MM.1S (cell line): Measurements from ENCODE around the gene NR2C2.

Experiments used
- DNase-seq: peaks from one replicate; pipeline ENCODE4 v3.0.0-alpha.2; 2015
- H2AFZ ChIP-seq: fragments of 300-600 bp; sonication (generic); 2 replicates; pipeline ENCODE4 v1.6.0; 2016; ENCODE audit warnings: antibody characterized with exemption, low read length
- H3F3A ChIP-seq: fragments of 300-600 bp; sonication (generic); 2 replicates; pipeline ENCODE4 v1.6.1; 2016; ENCODE audit warnings: mild to moderate bottlenecking, antibody characterized with exemption, low read length, moderate library complexity, mixed read lengths; ENCODE audit not compliant: insufficient read depth
- H3K27ac ChIP-seq: fragments of 300-600 bp; sonication (generic); 2 replicates; pipeline ENCODE4 v1.5.1; 2016; ENCODE audit warnings: mild to moderate bottlenecking, low read length
- H3K27me3 ChIP-seq: fragments of 300-600 bp; sonication (generic); replicated peaks from 2 replicates; pipeline ENCODE4 v1.6.0; 2016; ENCODE audit warnings: low read length; ENCODE audit not compliant: insufficient read depth
- H3K36me3 ChIP-seq: fragments of 300-600 bp; sonication (generic); replicated peaks from 2 replicates; pipeline ENCODE4 v1.6.1; 2016; ENCODE audit warnings: mild to moderate bottlenecking, low read length, mixed read lengths; ENCODE audit not compliant: insufficient read depth
- H3K4me1 ChIP-seq: fragments of 300-600 bp; sonication (generic); 2 replicates; pipeline ENCODE4 v1.6.1; 2016; ENCODE audit warnings: low read length, mixed read lengths
- H3K4me2 ChIP-seq: fragments of 300-600 bp; sonication (generic); 2 replicates; pipeline ENCODE4 v1.6.0; 2016; ENCODE audit warnings: low read depth, low read length
- H3K4me3 ChIP-seq: fragments of 300-600 bp; sonication (generic); 2 replicates; pipeline ENCODE4 v1.5.1; 2016; ENCODE audit warnings: low read length, mixed read lengths
- H3K79me2 ChIP-seq: fragments of 300-600 bp; sonication (generic); 2 replicates; pipeline ENCODE4 v1.6.1; 2016; ENCODE audit warnings: mixed run types, low read length, mixed read lengths
- H3K9ac ChIP-seq: fragments of 300-600 bp; sonication (generic); 2 replicates; pipeline ENCODE4 v1.6.1; 2016; ENCODE audit warnings: low read length, mixed read lengths
- H3K9me2 ChIP-seq: fragments of 300-600 bp; sonication (generic); replicated peaks from 2 replicates; pipeline ENCODE4 v1.6.1; 2016; ENCODE audit warnings: mild to moderate bottlenecking, low read length, mixed read lengths; ENCODE audit not compliant: insufficient read depth
- H3K9me3 ChIP-seq: fragments of 300-600 bp; sonication (generic); replicated peaks from 2 replicates; pipeline ENCODE4 v1.6.1; 2016; ENCODE audit warnings: mild to moderate bottlenecking, low read length, mixed read lengths; ENCODE audit not compliant: insufficient read depth
- H4K20me1 ChIP-seq: fragments of 300-600 bp; sonication (generic); 2 replicates; pipeline ENCODE4 v1.6.1; 2016; ENCODE audit warnings: mild to moderate bottlenecking, low read length, moderate library complexity, mixed read lengths; ENCODE audit not compliant: insufficient read depth
- CTCF ChIP-seq: fragments of 300-600 bp; sonication (generic); IDR thresholded peaks from 2 replicates; pipeline ENCODE4 v1.5.1; 2016; ENCODE audit warnings: antibody characterized with exemption, low read length, mixed read lengths
- EZH2 ChIP-seq: fragments of 300-600 bp; sonication (generic); optimal IDR thresholded peaks from 2 replicates; pipeline ENCODE3; 2017; ENCODE audit warnings: low read depth, mild to moderate bottlenecking, antibody characterized with exemption, low read length, mixed read lengths
- EZH2phosphoT487 ChIP-seq: fragments of 300-600 bp; sonication (generic); IDR thresholded peaks from 2 replicates; pipeline ENCODE4 v1.6.1; 2018; ENCODE audit warnings: antibody characterized with exemption, low read length

NR2C2 gene

DNA sequence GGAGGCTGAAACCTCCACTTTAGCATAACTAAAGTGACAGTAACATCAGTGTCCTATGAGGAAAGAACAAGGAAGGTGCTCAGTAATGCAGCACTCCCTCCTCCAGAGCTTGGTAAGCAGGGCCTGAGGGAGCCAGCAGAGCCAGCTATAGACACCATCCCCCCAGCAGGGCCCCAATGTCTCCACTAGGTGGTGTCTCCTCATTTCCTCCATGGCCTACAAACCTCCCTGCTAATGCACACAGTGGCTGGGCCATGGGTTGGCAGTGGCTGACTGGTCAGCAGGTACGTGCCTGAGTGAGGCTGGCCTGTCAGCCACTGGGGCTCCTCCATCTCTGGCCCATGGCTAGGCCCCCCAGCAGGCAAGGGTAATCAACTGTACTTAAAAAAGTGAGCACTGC, 104.1 kb downstream of the NR2C2 start:
- peak; percentile 41 for DNase-seq
- Histone ChIP-seq H3K4me2 (no peak overlapping the region), H3K36me3 (peaks cover 34% of the 10 kb centered on the region), H3K4me3 (no peak overlapping the region), H3K9ac (no peak overlapping the region), H3K9me2 (no peaks in the 10 kb centered on the region), H2AFZ (no peak overlapping the region), H3K4me1 (peaks cover 24% of the 10 kb centered on the region), H3F3A (peaks cover 19% of the 10 kb centered on the region), H3K27me3 (no peaks in the 10 kb centered on the region), H3K9me3 (no peaks in the 10 kb centered on the region), H4K20me1 (peaks cover 14% of the 10 kb centered on the region), H3K79me2 (peaks cover 93% of the 10 kb centered on the region), H3K27ac (peak overlapping the region; percentile 76; the same call in 1 of the 2 replicates)
- TF ChIP-seq EZH2 (no peak), CTCF (peak; percentile 71)

DNA sequence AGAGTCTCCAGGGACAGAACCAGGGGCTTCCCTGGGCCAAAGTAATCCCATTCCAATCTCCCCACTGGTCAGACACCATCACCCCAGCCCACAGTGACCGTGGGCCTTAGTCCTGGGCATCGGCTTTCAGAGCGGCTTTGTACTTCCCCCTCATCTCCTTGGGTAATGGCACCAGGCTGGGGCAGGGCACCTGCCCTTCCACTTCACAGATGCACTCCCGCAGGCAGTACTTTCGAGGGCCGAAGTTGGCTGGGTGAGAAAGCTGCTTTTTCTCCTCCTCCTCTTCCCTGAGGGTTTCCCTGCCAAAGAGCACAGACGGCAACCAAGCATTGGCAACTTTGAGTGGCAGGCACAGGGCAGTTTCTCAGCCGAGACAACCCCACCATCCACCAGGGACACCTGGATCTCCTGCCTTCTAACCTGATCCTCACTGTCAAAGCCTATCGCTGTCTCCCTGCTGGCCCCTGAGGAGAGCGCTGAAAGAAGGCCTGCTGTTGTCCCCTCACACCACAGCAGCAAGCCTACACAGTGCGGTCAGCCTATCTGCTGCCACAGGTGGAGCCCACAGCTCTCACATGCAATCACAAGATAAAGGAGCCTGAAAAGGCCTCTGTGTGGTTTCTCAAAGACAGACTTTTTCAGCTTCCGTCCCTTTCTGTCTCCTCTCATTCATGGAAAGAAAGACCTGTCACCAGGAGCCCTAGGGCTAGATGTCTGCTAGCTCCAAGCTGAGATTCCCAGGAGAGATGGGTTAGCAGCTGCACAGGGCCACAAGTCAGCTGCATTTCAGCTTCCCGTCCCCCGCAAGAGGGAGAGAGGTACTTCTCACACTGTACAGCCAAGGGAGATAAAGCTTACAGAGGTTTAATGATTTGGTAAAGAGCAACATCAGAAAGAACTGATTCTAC, 105.2 kb downstream of the NR2C2 start:
- H3K79me2 ChIP-seq, result peaks cover 96% of the 10 kb centered on the region
- no peak for TF ChIP-seq EZH2phosphoT487
- no peak for TF ChIP-seq EZH2
- no peak for TF ChIP-seq CTCF
- DNase-seq, result no peak
- no peak overlapping the region for H3K9ac ChIP-seq
- no peak overlapping the region for H3K27ac ChIP-seq
- H3K36me3 ChIP-seq, result peaks cover 29% of the 10 kb centered on the region
- H4K20me1 ChIP-seq, result peaks cover 14% of the 10 kb centered on the region
- H3K9me3 ChIP-seq, result no peaks in the 10 kb centered on the region
- H3K4me2 ChIP-seq, result no peak overlapping the region
- H3K9me2 ChIP-seq, result no peaks in the 10 kb centered on the region
- peaks cover 23% of the 10 kb centered on the region for H3K4me1 ChIP-seq
- no peak overlapping the region for H3K4me3 ChIP-seq
- H3F3A ChIP-seq, result peaks cover 19% of the 10 kb centered on the region
- H3K27me3 ChIP-seq, result no peaks in the 10 kb centered on the region
- no peak overlapping the region for H2AFZ ChIP-seq

GRCh38 chr3:15053541-15053940, 106.2 kb downstream of the NR2C2 start:
- Histone ChIP-seq H3K27ac (no peak overlapping the region), H3K79me2 (peaks cover 95% of the 10 kb centered on the region), H3K9me2 (no peaks in the 10 kb centered on the region), H3F3A (peaks cover 19% of the 10 kb centered on the region), H3K9ac (no peak overlapping the region), H3K36me3 (peaks cover 19% of the 10 kb centered on the region), H3K4me3 (no peak overlapping the region), H3K9me3 (no peaks in the 10 kb centered on the region), H3K27me3 (no peaks in the 10 kb centered on the region), H3K4me2 (no peak overlapping the region), H2AFZ (no peak overlapping the region), H4K20me1 (peaks cover 14% of the 10 kb centered on the region), H3K4me1 (peaks cover 23% of the 10 kb centered on the region)
- TF ChIP-seq EZH2, result no peak
- TF ChIP-seq EZH2phosphoT487, result no peak
- no peak for TF ChIP-seq CTCF
- DNase-seq, result no peak
